ENCODE data around the gene TSPAN18. TPM values are rescaled to one million over a fixed set of nuclear protein-coding genes. Genes with fewer than 3 reads are reported as not detected.

The TSPAN18 gene
- total and polyA plus RNA-seq, 2 of the 8 experiments (the other 6 are each of a cell fraction or from before 2014, with no cell fraction given) = 5.2 to 10.2 TPM

- no peak overlapping the region for H3K4ac ChIP-seq (replicated peaks; ENCODE audit: insufficient read length, low read depth, low read length)
- no peaks in the 10 kb centered on the region for H3K27me3 ChIP-seq (replicated peaks in 1 of 4; ENCODE audit: control insufficient read depth in 3 of 4, extremely low read depth in 1 of 4, insufficient read depth in 3 of 4, low read length in 3 of 4)
- 0 out of 2 replicates have a peak overlapping the region, but pooled peaks have one; percentile 81 for H2BK15ac ChIP-seq (ENCODE audit: low read length)
- peak overlapping the region; percentile 25 for H2BK120ac ChIP-seq (replicated peaks; ENCODE audit: low read depth, low read length)
- H2BK12ac ChIP-seq (ENCODE audit: low read depth, low read length) = peak overlapping the region; percentile 94
- H3K14ac ChIP-seq (ENCODE audit: insufficient read length) = no peak overlapping the region
- peak overlapping the region; percentile 28 for H4K5ac ChIP-seq (ENCODE audit: insufficient read length, low read depth, low read length)
- peak overlapping the region; percentile 9 to 44; a peak in 3 of 4 replicates for H3K4me2 ChIP-seq (ENCODE audit: insufficient read depth in 1 of 2, low read depth in 2 of 2, low read length in 2 of 2)
- peak overlapping the region; percentile 83; the same call in 1 of the 2 replicates for H2AK5ac ChIP-seq (ENCODE audit: low read depth, low read length)
- H3K9me3 ChIP-seq (ENCODE audit: insufficient read depth in 2 of 2, low read depth in 1 of 2, low read length in 1 of 2) = no peaks in the 10 kb centered on the region
- H4K91ac ChIP-seq (replicated peaks; ENCODE audit: insufficient read length, low read length) = peak overlapping the region; percentile 97
- ChIA-PET POLR2A (ENCODE audit: partially characterized antibody) (interaction anchor here (0.8 to 2.1 kb wide), 8 partner anchors 9 to 64 kb away, joined by 3 to 7 read pairs (median 4); no protein-coding TSS in a partner anchor), CTCF (ENCODE audit: partially characterized antibody) (interaction anchor here (0.9 to 2.9 kb wide), 12 partner anchors 9 to 101 kb away, joined by 3 to 10 read pairs (median 4); no protein-coding TSS in a partner anchor)
- H3K36me3 ChIP-seq (ENCODE audit: control insufficient read depth in 2 of 4, insufficient read depth in 4 of 4, low read length in 3 of 4) = no peaks in the 10 kb centered on the region
- DNase-seq (ENCODE audit: low read depth in 1 of 2, low spot score in 2 of 2) = peak in 1 of 2 experiments; percentile 85
- no peaks in the 10 kb centered on the region for H3K79me2 ChIP-seq (ENCODE audit: control insufficient read depth in 1 of 2, insufficient read depth in 2 of 2, low read length in 2 of 2)
- H3K27ac ChIP-seq (ENCODE audit: low read depth, low read length) = peak overlapping the region; percentile 59; the same call in 1 of the 2 replicates
- FAIRE-seq = peak; percentile 65
- no peaks in the 10 kb centered on the region for H4K20me1 ChIP-seq (replicated peaks in 1 of 2; ENCODE audit: control insufficient read depth in 1 of 2, insufficient read depth in 2 of 2, low read length in 2 of 2)
- H3K9ac ChIP-seq (replicated peaks in 1 of 4; ENCODE audit: extremely low read depth in 1 of 4, low read depth in 3 of 4, low read length in 3 of 4) = peak overlapping the region in 2 of 4 experiments; percentile 29 to 38; a peak in 3 of 7 replicates
- H3K79me1 ChIP-seq (ENCODE audit: low read depth, low read length) = no peaks in the 10 kb centered on the region
- no peak overlapping the region for H2AFZ ChIP-seq (ENCODE audit: low read length)
- WGBS, 2 experiments (ENCODE audit: extremely low coverage in 1 of 2, insufficient coverage in 1 of 2, insufficient read length in 1 of 2, insufficient replicate concordance in 2 of 2, low coverage in 1 of 2, low lambda C conversion rate in 2 of 2, missing lambda C conversion rate in 1 of 2) = 65% methylated on average over 15 of the region's 19 CpGs; no CpG with 5 or more reads in 1 of the 2 experiments
- peak overlapping the region; percentile 76; the same call in 1 of the 2 replicates for H4K8ac ChIP-seq (ENCODE audit: extremely low read depth, insufficient read depth, low read length)
- peaks cover 33 to 56% (median 40%) of the 10 kb centered on the region in 4 experiments for H3K4me1 ChIP-seq (replicated peaks in 1 of 4; ENCODE audit: control insufficient read depth in 3 of 4, insufficient read depth in 4 of 4, low read length in 3 of 4)
- H3K4me3 ChIP-seq (ENCODE audit: extremely low read depth in 1 of 4, insufficient read depth in 2 of 4, low read depth in 3 of 4, low read length in 4 of 4) = no peak overlapping the region; a peak in 2 of 8 replicates
- no peak overlapping the region for H3K23ac ChIP-seq (ENCODE audit: insufficient read length)
- no peak overlapping the region for H3K56ac ChIP-seq (replicated peaks; ENCODE audit: insufficient read length, low read depth, low read length)
- peak overlapping the region; percentile 76 for H2BK20ac ChIP-seq (ENCODE audit: low read length)
- H3K18ac ChIP-seq (ENCODE audit: extremely low read depth, low read length) = peak overlapping the region; percentile 76; the same call in 1 of the 2 replicates
- H3K23me2 ChIP-seq (ENCODE audit: low read depth, low read length) = no peaks in the 10 kb centered on the region
- H2BK5ac ChIP-seq (ENCODE audit: low read depth, low read length) = peak overlapping the region; percentile 87; the same call in 1 of the 2 replicates
- TF ChIP-seq RBBP5 (IDR thresholded peaks at IDR 0.05; ENCODE audit: borderline replicate concordance, low read depth, low read length) (no peak), SIN3A (conservative IDR thresholded peaks at IDR 0.05 in 1 of 2, IDR thresholded peaks at IDR 0.05 in 1 of 2; ENCODE audit: low read depth in 1 of 2, low read length in 2 of 2) (no peak), USF2 (IDR thresholded peaks at IDR 0.05; ENCODE audit: low read length) (no peak), TEAD4 (IDR thresholded peaks at IDR 0.05; ENCODE audit: low read depth, low read length) (no peak), EGR1 (IDR thresholded peaks at IDR 0.05; ENCODE audit: borderline replicate concordance, low read depth, low read length) (no peak), CEBPB (IDR thresholded peaks at IDR 0.05; ENCODE audit: low read depth, low read length) (no peak), TBP (IDR thresholded peaks at IDR 0.05; ENCODE audit: low read depth, low read length) (peak; percentile 65), ASH2L (IDR thresholded peaks at IDR 0.05; ENCODE audit: low read length) (peak; percentile 62), EZH2 (IDR thresholded peaks at IDR 0.05; ENCODE audit: low read depth, low read length, severe bottlenecking) (no peak), BACH1 (IDR thresholded peaks at IDR 0.05; ENCODE audit: low read length) (peak; percentile 51), HDAC6 (IDR thresholded peaks at IDR 0.05; ENCODE audit: low read depth, low read length) (no peak)
Observed at GRCh38 chr11:44861849-44862557, 135.2 kb downstream of the TSPAN18 start.
